ENCODE data around the gene HSDL1. TPM values are rescaled to one million over a fixed set of nuclear protein-coding genes. Genes with fewer than 3 reads are reported as not detected.

The HSDL1 gene
- polyA plus RNA-seq, 2 of the 4 experiments (the other 2 are of a cell fraction) = 17.9 to 24.9 TPM

DNA sequence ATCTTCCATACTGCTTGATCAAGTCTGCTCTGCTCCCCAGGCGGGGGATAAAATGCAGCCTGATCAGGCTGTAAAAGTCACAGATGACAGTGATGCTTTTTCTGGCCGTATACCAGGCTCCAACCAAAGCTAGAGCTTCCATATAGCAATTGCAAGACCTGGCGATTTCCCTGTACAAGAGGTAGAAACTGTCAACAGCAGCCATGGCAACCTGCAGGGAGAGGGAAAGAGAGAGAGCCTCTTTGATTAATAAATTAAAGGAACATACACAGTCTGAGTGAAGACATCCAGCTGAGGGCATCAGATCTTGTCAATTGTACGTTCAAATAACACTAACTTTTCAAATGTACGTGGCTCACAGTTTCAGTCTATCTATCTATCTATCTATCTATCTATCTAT, 13.9 kb downstream of the HSDL1 start:
- Histone ChIP-seq H3K27ac (no peak overlapping the region), H3K9me3 (no peaks in the 10 kb centered on the region), H3K4me2 (no peak overlapping the region), H3K4me1 (no peaks in the 10 kb centered on the region), H3K4me3 (no peak overlapping the region)
- WGBS (ENCODE audit: missing lambda C conversion rate) = 92% methylated on average over 5 of the region's 5 CpGs
- POLR2A ChIA-PET = interaction anchor here (1.6 kb wide), 1 partner anchor 14 kb away, joined by 5 read pairs; the partner anchor contains the start of gene MBTPS1
- FAIRE-seq (no peak), DNase-seq (ENCODE audit: low read depth in 1 of 2, low spot score in 1 of 2) (no peak), ATAC-seq (no peak)
- TF ChIP-seq HOXB5 (CRISPR knock-in tag; IDR thresholded peaks at IDR 0.05) = no peak
- no peak for TF ChIP-seq MYC (IDR thresholded peaks at IDR 0.05; ENCODE audit: borderline replicate concordance, low read length)
- TF ChIP-seq HDAC2 (IDR thresholded peaks at IDR 0.05) = no peak
- TF ChIP-seq, protein P1, sequence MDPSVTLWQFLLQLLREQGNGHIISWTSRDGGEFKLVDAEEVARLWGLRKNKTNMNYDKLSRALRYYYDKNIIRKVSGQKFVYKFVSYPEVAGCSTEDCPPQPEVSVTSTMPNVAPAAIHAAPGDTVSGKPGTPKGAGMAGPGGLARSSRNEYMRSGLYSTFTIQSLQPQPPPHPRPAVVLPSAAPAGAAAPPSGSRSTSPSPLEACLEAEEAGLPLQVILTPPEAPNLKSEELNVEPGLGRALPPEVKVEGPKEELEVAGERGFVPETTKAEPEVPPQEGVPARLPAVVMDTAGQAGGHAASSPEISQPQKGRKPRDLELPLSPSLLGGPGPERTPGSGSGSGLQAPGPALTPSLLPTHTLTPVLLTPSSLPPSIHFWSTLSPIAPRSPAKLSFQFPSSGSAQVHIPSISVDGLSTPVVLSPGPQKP (IDR thresholded peaks at IDR 0.05; ENCODE audit: low read depth, low read length) = no peak
- TF ChIP-seq TFCP2L1 (CRISPR knock-in tag; IDR thresholded peaks at IDR 0.05) = no peak
- no peak for TF ChIP-seq KDM5A (IDR thresholded peaks at IDR 0.05)
- no peak for TF ChIP-seq RARB (CRISPR knock-in tag; IDR thresholded peaks at IDR 0.05)
- no peak for TF ChIP-seq EHF (CRISPR knock-in tag; IDR thresholded peaks at IDR 0.05)
- CTCF ChIA-PET = interaction anchor here (1.1 kb wide), 1 partner anchor 46 kb away, joined by 3 read pairs; no protein-coding TSS in a partner anchor

DNA sequence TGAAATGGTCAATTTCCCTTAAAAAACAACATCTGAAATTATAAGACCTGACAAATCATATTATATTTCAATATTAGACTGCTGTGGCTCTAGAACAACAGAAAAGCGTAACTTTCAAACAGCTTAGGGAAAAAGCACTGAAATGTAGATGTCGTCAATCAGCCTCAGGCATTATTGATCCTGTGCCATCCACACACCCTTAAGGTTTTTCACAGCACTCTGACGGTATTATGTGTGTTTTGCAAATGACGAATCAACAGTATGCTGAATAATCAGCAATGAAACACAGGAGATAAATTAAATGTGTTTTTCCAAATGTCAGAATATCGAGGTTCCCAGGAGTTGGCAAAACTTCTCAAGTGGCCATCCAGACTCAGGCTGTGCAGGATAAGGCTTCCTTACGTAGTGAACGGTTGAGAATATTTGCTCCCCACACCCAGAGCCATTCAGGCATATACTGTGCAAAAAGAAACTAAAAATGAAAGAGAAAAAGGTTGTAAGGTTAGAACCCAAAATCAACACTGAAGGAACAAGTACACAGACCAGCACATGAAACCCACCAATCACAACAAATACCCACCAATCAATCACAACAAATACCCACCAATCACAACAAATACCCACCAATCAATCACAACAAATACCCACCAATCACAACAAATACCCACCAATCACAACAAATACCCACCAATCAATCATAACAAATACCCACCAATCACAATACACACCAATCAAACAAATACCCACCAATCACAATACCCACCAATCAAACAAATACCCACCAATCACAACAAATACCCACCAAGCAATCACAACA, 20.5 kb downstream of the HSDL1 start:
- no peak overlapping the region for H3K4me2 ChIP-seq
- ATAC-seq = no peak
- CTCF ChIA-PET = no interaction called here
- no peak for DNase-seq (ENCODE audit: low read depth in 1 of 2, low spot score in 1 of 2)
- POLR2A ChIA-PET = no interaction called here
- FAIRE-seq = no peak
- no peaks in the 10 kb centered on the region for H3K4me1 ChIP-seq
- H3K4me3 ChIP-seq = no peak overlapping the region
- TF ChIP-seq ZC3H11A (IDR thresholded peaks at IDR 0.05) (no peak), PHF8 (IDR thresholded peaks at IDR 0.05; ENCODE audit: borderline replicate concordance, low read depth) (no peak), CBX2 (IDR thresholded peaks at IDR 0.05; ENCODE audit: borderline replicate concordance, low read depth) (no peak), EP300 (IDR thresholded peaks at IDR 0.05) (no peak), CEBPB (IDR thresholded peaks at IDR 0.05) (no peak)
- WGBS (ENCODE audit: missing lambda C conversion rate) = 82% methylated on average over 7 of the region's 7 CpGs
- H3K27ac ChIP-seq = no peak overlapping the region
- no peaks in the 10 kb centered on the region for H3K9me3 ChIP-seq

DNA sequence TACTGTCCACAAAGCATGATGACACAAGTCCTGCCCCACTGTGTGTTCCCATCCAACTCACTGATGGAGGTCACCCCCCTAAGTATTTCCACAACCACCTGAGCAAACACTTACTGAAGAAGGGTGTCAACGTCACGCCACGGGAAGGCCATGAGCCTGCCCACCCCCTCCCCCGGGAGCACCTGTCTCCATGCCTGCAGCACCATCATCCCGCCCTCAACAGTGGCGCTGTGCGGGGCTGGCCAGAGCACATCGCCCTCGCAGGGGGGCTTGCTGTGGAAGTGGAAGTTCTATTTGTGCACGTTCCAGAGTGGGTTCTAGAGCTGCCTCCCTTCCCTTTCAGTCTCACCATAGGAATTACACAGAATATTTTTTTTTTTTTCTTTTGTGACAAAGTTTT, 24.0 kb downstream of the HSDL1 start:
- no peak overlapping the region for H3K4me3 ChIP-seq
- DNase-seq (ENCODE audit: low read depth in 1 of 2, low spot score in 1 of 2) (no peak), FAIRE-seq (no peak), ATAC-seq (no peak)
- WGBS (ENCODE audit: missing lambda C conversion rate) = 76% methylated on average over 9 of the region's 10 CpGs
- no peak overlapping the region for H3K4me2 ChIP-seq
- ChIA-PET POLR2A (no interaction called here), CTCF (no interaction called here)
- no peaks in the 10 kb centered on the region; the same call in 2 of the 3 replicates for H3K4me1 ChIP-seq
- no peaks in the 10 kb centered on the region for H3K9me3 ChIP-seq
- TF ChIP-seq ZNF302 (CRISPR knock-in tag; IDR thresholded peaks at IDR 0.05) (no peak), MAFK (IDR thresholded peaks at IDR 0.05; ENCODE audit: partially characterized antibody) (no peak), MAZ (IDR thresholded peaks at IDR 0.05; ENCODE audit: borderline replicate concordance, low read depth, low read length) (no peak), TFCP2L1 (CRISPR knock-in tag; IDR thresholded peaks at IDR 0.05) (no peak), KDM1A (IDR thresholded peaks at IDR 0.05; ENCODE audit: low read depth) (no peak), EHMT2 (IDR thresholded peaks at IDR 0.05; ENCODE audit: low read depth) (no peak)
- TF ChIP-seq, protein P2, sequence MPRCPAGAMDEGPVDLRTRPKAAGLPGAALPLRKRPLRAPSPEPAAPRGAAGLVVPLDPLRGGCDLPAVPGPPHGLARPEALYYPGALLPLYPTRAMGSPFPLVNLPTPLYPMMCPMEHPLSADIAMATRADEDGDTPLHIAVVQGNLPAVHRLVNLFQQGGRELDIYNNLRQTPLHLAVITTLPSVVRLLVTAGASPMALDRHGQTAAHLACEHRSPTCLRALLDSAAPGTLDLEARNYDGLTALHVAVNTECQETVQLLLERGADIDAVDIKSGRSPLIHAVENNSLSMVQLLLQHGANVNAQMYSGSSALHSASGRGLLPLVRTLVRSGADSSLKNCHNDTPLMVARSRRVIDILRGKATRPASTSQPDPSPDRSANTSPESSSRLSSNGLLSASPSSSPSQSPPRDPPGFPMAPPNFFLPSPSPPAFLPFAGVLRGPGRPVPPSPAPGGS (IDR thresholded peaks at IDR 0.05) = no peak
- TF ChIP-seq, protein P3, sequence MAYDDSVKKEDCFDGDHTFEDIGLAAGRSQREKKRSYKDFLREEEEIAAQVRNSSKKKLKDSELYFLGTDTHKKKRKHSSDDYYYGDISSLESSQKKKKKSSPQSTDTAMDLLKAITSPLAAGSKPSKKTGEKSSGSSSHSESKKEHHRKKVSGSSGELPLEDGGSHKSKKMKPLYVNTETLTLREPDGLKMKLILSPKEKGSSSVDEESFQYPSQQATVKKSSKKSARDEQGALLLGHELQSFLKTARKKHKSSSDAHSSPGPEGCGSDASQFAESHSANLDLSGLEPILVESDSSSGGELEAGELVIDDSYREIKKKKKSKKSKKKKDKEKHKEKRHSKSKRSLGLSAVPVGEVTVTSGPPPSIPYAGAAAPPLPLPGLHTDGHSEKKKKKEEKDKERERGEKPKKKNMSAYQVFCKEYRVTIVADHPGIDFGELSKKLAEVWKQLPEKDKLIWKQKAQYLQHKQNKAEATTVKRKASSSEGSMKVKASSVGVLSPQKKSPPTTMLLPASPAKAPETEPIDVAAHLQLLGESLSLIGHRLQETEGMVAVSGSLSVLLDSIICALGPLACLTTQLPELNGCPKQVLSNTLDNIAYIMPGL (CRISPR knock-in tag; IDR thresholded peaks at IDR 0.05; ENCODE audit: borderline replicate concordance) = no peak
- no peak overlapping the region for H3K27ac ChIP-seq
